Measurements from ENCODE around the gene LAG3.

LAG3 gene

DNA sequence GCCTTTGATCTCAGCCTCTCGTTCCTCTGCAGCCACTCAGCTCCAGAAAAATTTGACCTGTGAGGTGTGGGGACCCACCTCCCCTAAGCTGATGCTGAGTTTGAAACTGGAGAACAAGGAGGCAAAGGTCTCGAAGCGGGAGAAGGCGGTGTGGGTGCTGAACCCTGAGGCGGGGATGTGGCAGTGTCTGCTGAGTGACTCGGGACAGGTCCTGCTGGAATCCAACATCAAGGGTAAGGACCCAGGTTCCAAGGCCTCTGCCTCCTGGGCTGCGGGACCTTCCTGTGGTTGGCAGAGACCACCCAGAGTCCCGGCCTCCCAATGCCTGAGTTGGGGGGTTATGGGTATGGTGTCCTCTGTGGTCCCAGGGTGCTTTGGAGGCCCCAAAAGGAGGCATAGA, 44.8 kb downstream of the LAG3 start:
- H3K4me3 ChIP-seq (ENCODE audit: low read depth, low read length) = no peak overlapping the region
- TF ChIP-seq, protein P1, sequence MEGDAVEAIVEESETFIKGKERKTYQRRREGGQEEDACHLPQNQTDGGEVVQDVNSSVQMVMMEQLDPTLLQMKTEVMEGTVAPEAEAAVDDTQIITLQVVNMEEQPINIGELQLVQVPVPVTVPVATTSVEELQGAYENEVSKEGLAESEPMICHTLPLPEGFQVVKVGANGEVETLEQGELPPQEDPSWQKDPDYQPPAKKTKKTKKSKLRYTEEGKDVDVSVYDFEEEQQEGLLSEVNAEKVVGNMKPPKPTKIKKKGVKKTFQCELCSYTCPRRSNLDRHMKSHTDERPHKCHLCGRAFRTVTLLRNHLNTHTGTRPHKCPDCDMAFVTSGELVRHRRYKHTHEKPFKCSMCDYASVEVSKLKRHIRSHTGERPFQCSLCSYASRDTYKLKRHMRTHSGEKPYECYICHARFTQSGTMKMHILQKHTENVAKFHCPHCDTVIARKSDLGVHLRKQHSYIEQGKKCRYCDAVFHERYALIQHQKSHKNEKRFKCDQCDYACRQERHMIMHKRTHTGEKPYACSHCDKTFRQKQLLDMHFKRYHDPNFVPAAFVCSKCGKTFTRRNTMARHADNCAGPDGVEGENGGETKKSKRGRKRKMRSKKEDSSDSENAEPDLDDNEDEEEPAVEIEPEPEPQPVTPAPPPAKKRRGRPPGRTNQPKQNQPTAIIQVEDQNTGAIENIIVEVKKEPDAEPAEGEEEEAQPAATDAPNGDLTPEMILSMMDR (IDR thresholded peaks at IDR 0.05; ENCODE audit: insufficient read depth, low read length, missing control alignments) = no peak
- DNase-seq (ENCODE audit: low read depth, low spot score) = no peak
- POLR2A ChIA-PET = interaction anchor here (0.8 kb wide), 1 partner anchor 51 kb away, joined by 3 read pairs; the partner anchor contains the start of gene PTMS
- CTCF ChIA-PET = interaction anchor here (1.1 to 1.7 kb wide), 3 partner anchors 9 to 64 kb away, joined by 3 to 12 read pairs (median 7); partner anchors contain the start of gene MLF2

DNA sequence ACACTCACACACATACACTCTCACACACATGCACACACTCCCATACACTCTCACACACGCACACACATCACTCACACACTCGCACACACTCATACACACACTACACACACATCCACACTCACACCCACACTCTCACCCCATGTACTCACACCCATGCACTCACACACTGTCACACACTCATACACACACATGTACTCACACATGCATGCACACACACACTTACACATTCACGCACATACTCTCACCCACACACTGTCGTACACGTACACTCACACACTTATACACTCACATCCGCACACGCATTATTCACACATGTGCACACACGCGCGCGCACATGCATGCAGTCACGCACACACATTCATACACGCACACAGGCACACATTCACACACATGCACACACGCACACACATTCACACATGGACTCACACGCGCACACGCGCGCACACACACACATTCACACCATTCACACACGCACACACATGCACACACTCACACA, 45.4 kb downstream of the LAG3 start:
- ChIA-PET POLR2A (no interaction called here), CTCF (no interaction called here)
- no peak for DNase-seq (ENCODE audit: low read depth, low spot score)
- TF ChIP-seq, protein P1 (IDR thresholded peaks at IDR 0.05; ENCODE audit: insufficient read depth, low read length, missing control alignments) = no peak
- no peak overlapping the region for H3K4me3 ChIP-seq (ENCODE audit: low read depth, low read length)

GRCh38 chr12:6818222-6818621, 45.9 kb downstream of the LAG3 start:
- no peak overlapping the region for H3K4me3 ChIP-seq (ENCODE audit: low read depth, low read length)
- TF ChIP-seq, protein P1 (IDR thresholded peaks at IDR 0.05; ENCODE audit: insufficient read depth, low read length, missing control alignments) = no peak
- POLR2A ChIA-PET = no interaction called here
- CTCF ChIA-PET = no interaction called here
- no peak for DNase-seq (ENCODE audit: low read depth, low spot score)

- TF ChIP-seq, protein P1 (IDR thresholded peaks at IDR 0.05; ENCODE audit: insufficient read depth, low read length, missing control alignments) = no peak
- CTCF ChIA-PET = no interaction called here
- H3K4me3 ChIP-seq (ENCODE audit: low read depth, low read length) = no peak overlapping the region
- DNase-seq (ENCODE audit: low read depth, low spot score) = no peak
- POLR2A ChIA-PET = no interaction called here
Observed at GRCh38 chr12:6818645-6819044, 46.3 kb downstream of the LAG3 start.

DNA sequence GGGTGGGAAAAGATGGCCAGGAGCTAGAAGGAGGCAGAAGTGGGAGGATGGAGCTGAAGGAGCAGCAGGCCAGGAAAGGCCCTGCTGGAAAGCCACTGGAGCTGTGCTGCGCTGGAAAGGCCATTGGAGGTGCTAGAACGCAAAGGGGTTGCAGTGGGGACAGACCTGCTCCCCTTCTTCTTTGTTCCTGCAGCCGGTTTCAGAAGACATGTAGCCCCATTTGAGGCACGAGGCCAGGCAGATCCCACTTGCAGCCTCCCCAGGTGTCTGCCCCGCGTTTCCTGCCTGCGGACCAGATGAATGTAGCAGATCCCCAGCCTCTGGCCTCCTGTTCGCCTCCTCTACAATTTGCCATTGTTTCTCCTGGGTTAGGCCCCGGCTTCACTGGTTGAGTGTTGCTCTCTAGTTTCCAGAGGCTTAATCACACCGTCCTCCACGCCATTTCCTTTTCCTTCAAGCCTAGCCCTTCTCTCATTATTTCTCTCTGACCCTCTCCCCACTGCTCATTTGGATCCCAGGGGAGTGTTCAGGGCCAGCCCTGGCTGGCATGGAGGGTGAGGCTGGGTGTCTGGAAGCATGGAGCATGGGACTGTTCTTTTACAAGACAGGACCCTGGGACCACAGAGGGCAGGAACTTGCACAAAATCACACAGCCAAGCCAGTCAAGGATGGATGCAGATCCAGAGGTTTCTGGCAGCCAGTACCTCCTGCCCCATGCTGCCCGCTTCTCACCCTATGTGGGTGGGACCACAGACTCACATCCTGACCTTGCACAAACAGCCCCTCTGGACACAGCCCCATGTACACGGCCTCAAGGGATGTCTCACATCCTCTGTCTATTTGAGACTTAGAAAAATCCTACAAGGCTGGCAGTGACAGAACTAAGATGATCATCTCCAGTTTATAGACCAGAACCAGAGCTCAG, 47.0 kb downstream of the LAG3 start:
- H3K4me3 ChIP-seq (ENCODE audit: low read depth, low read length) = no peak overlapping the region
- TF ChIP-seq, protein P1 (IDR thresholded peaks at IDR 0.05; ENCODE audit: insufficient read depth, low read length, missing control alignments) = no peak
- POLR2A ChIA-PET = no interaction called here
- CTCF ChIA-PET = interaction anchor here (2.1 to 17.9 kb wide), 3 partner anchors 8 to 66 kb away, joined by 11 to 304 read pairs (median 12); partner anchors contain the start of genes MLF2 and PTMS
- no peak for DNase-seq (ENCODE audit: low read depth, low spot score)

DNA sequence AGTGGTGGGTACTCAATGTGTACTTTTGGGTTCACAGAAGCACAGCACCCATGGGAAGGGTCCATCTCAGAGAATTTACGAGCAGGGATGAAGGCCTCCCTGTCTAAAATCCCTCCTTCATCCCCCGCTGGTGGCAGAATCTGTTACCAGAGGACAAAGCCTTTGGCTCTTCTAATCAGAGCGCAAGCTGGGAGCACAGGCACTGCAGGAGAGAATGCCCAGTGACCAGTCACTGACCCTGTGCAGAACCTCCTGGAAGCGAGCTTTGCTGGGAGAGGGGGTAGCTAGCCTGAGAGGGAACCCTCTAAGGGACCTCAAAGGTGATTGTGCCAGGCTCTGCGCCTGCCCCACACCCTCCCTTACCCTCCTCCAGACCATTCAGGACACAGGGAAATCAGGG, 47.8 kb downstream of the LAG3 start:
- no peak for DNase-seq (ENCODE audit: low read depth, low spot score)
- H3K4me3 ChIP-seq (ENCODE audit: low read depth, low read length) = no peak overlapping the region
- ChIA-PET CTCF (interaction anchor here (1.2 to 17.9 kb wide), 5 partner anchors 9 to 84 kb away, joined by 4 to 304 read pairs (median 11); partner anchors contain the start of genes MLF2 and PTMS), POLR2A (interaction anchor here (0.7 kb wide), 1 partner anchor 87 kb away, joined by 3 read pairs; no protein-coding TSS in a partner anchor)
- TF ChIP-seq, protein P1 (IDR thresholded peaks at IDR 0.05; ENCODE audit: insufficient read depth, low read length, missing control alignments) = no peak
